Ovary (tissue), 9 donors: ENCODE results near the gene TTC3. TPM values are rescaled to one million over a fixed set of nuclear protein-coding genes. Genes with fewer than 3 reads are reported as not detected.

Source experiments
- DNase-seq, 5 donors: peaks; one replicate each; pipeline ENCODE4 v3.0.0-alpha.2; 2019 to 2020
- H3K27ac ChIP-seq, 2 donors: fragments of 200-600 bp; one replicate each; pipeline versions ENCODE4 v1.5.1 to v1.8.0; 2019 to 2022
- H3K27me3 ChIP-seq: fragments of 200-600 bp; one replicate; pipeline ENCODE4 v1.8.0; 2022
- H3K36me3 ChIP-seq: fragments of 200-600 bp; sonication (generic); one replicate; pipeline ENCODE4 v1.5.1; 2019
- H3K4me1 ChIP-seq: one replicate; pipeline ENCODE4 v1.8.1; 2013; ENCODE audit warnings: mild to moderate bottlenecking, moderate library complexity; ENCODE audit not compliant: insufficient read depth
- H3K4me3 ChIP-seq: fragments of 200-600 bp; sonication (generic); one replicate; pipeline ENCODE4 v1.5.1; 2017
- H3K9me3 ChIP-seq, 2 donors: fragments of 200-600 bp in 1 of 2; sonication (generic) in 1 of 2; one replicate each; pipeline versions ENCODE4 v1.5.1 to v1.8.1; 2013 to 2019; ENCODE audit warnings: mild to moderate bottlenecking in 1 of 2, moderate library complexity in 1 of 2
- CTCF ChIP-seq, 3 donors: fragments of 450-650 bp in 2 of 3; fragments of 200-600 bp in 1 of 3; IDR thresholded peaks; one replicate each; pipeline versions ENCODE4 v1.5.1 to v1.8.0; 2016 to 2022; ENCODE audit warnings: antibody characterized with exemption in 3 of 3, mild to moderate bottlenecking in 1 of 3
- EP300 ChIP-seq: sonication (generic); formaldehyde crosslinking; IDR thresholded peaks from one replicate; pipeline ENCODE4 v1.6.1; 2017; ENCODE audit warnings: antibody characterized with exemption
- POLR2A ChIP-seq: fragments of 450-650 bp; IDR thresholded peaks from one replicate; pipeline ENCODE4 v1.6.1; 2017; ENCODE audit warnings: antibody characterized with exemption, mild to moderate bottlenecking, moderate library complexity
- WGBS, 3 donors: extraction: QIAGEN DNeasy Blood & Tissue Kit in 1 of 3; methylation state at CpG; one replicate each; pipeline versions ENCODE4 v1.1.5 to v1.1.7; 2013 to 2017; 5-methylcytosine and 5-hydroxymethylcytosine counted together
- intact Hi-C, 4 donors: fragments of 100-400 bp; cut with DNase I; formaldehyde crosslinking; loops; one replicate each; pipeline versions ENCODE4 v1.11.0 to v1.15.1; 2022 to 2023
- polyA plus RNA-seq, 2 donors: library from polyadenylated mRNA; stranded (reverse); fragments of 200-250 nt in 1 of 2; fragments of 350-450 nt in 1 of 2; fragmentation: Illumina TruSeq in 1 of 2; extraction: RNeasy Lipid Tissue Mini Kit (QIAGEN cat#74804) in 1 of 2; gene quantifications; one replicate each; pipeline ENCODE4 v1.2.3, GENCODE V29; 2013 to 2014
- small RNA-seq: library from RNA; depleted of rRNA; stranded (forward); fragments of <200 nt; gene quantifications from one replicate; pipeline ENCODE3, GENCODE V24; 2016
- total RNA-seq, 7 donors: library from RNA; depleted of rRNA in 2 of 7; stranded (reverse); fragments of >200 nt in 2 of 7; fragmentation: NEBNext Ultra II Directional in 3 of 7; extraction: Animal tissue kit (Norgen Biotek cat#: 25700) in 3 of 7; gene quantifications; one replicate each; pipeline versions ENCODE4 v1.1.0 to v1.2.4, GENCODE V29; 2016 to 2023
- donor health status: DM: no; HTN: no; CAD: no; lungs with moderate emphysema.
- donor health status: DM: no; HTN: no; CAD: no.
- donor health status: Bipolar disorder and iron deficiency.
- donor health status: DM: yes; HTN: yes; CAD: no.
- donor health status: DM: no; HTN: no; CAD: no.
- donor health status: DM: yes; HTN: yes; CAD: no.

Gene TTC3
- total and polyA plus RNA-seq, 9 donors: 58.2 to 192 (median 155) TPM

- intact Hi-C loops: no loop called here
- TF ChIP-seq EP300 (no peak), CTCF (IDR thresholded peaks at IDR 0.05) (no peak), POLR2A (no peak)
- 77 to 84% (median 83%) methylated on average over 1 of the region's 1 CpG for WGBS, 3 donors
These were observed 175.2 kb downstream of the TTC3 start for GRCh38 chr21:37248298-37248697.

GRCh38 chr21:37249112-37249904 is 176.3 kb downstream of the TTC3 start:
- Histone ChIP-seq H3K9me3 (no peaks in the 10 kb centered on the region), H3K36me3 (no peaks in the 10 kb centered on the region), H3K27me3 (no peaks in the 10 kb centered on the region), H3K4me1 (no peaks in the 10 kb centered on the region), H3K4me3 (no peak overlapping the region), H3K27ac (no peak overlapping the region)
- WGBS, 3 donors: 39 to 54% (median 41%) methylated on average over 3 of the region's 3 CpGs
- TF ChIP-seq EP300 (no peak), CTCF (IDR thresholded peaks at IDR 0.05) (no peak), POLR2A (no peak)
- intact Hi-C loops: no loop called here
- DNase-seq: no peak

More at GRCh38 chr21:37248298-37248697, 175.2 kb downstream of the TTC3 start:
- no peak for DNase-seq
- Histone ChIP-seq H3K27ac (no peak overlapping the region), H3K36me3 (no peaks in the 10 kb centered on the region), H3K9me3 (no peaks in the 10 kb centered on the region), H3K4me3 (no peak overlapping the region), H3K4me1 (no peaks in the 10 kb centered on the region), H3K27me3 (no peaks in the 10 kb centered on the region)

GRCh38 chr21:37251294-37251634 is 178.2 kb downstream of the TTC3 start:
- Histone ChIP-seq H3K27ac (no peak overlapping the region), H3K36me3 (no peaks in the 10 kb centered on the region), H3K9me3 (no peaks in the 10 kb centered on the region), H3K4me1 (no peaks in the 10 kb centered on the region), H3K27me3 (no peaks in the 10 kb centered on the region), H3K4me3 (no peak overlapping the region)
- 49 to 59% (median 51%) methylated on average over 2 of the region's 2 CpGs for WGBS, 3 donors
- no peak for DNase-seq
- TF ChIP-seq POLR2A (no peak), CTCF (IDR thresholded peaks at IDR 0.05) (no peak), EP300 (no peak)
- intact Hi-C loops: no loop called here

Small RNAs within 50 kb of the gene (small RNA-seq; reads per million reads assigned to genes)
- gene RN7SL678P: not detected
- not detected for gene RNU6-696P

Other genes with a start within 250 kb of the TTC3 start
- gene HLCS, start 106.6 kb upstream of the TTC3 start, total RNA-seq: 10 to 100 TPM in 6 of 7 donors, 1 to 10 TPM in 1; 8.8 to 20.3 (median 12.6) TPM
- 10 to 100 TPM in 1 of 2 donors, 1 to 10 TPM in 1; 4.0 to 12.4 TPM for gene HLCS, start 106.6 kb upstream of the TTC3 start, polyA plus RNA-seq
- gene RIPPLY3, start 66.6 kb upstream of the TTC3 start, total RNA-seq: not detected
- not detected for gene RIPPLY3, start 66.6 kb upstream of the TTC3 start, polyA plus RNA-seq
- gene PIGP, start 183 bp upstream of the TTC3 start, total RNA-seq: 10 to 100 TPM; 13.8 to 29.3 (median 21.0) TPM
- 10 to 100 TPM; 17.8 to 78.7 TPM for gene PIGP, start 183 bp upstream of the TTC3 start, polyA plus RNA-seq
- 10 to 100 TPM; 23.8 to 38.4 (median 33.9) TPM for gene VPS26C, start 194.1 kb downstream of the TTC3 start, total RNA-seq
- 10 to 100 TPM; 16.3 to 47.7 TPM for gene VPS26C, start 194.1 kb downstream of the TTC3 start, polyA plus RNA-seq